KOPT-K1 (cell line): ENCODE measurements around the gene IPO4.

ENCODE experiments used
- H3K27ac ChIP-seq: fragments of 200-600 bp; sonication (generic); 2 replicates; pipeline ENCODE4 v1.5.1; 2016; ENCODE audit warnings: antibody characterized with exemption, mild to moderate bottlenecking, low read depth, low read length; ENCODE audit not compliant: poor library complexity, severe bottlenecking
- H3K36me3 ChIP-seq: fragments of 200-600 bp; sonication (generic); 2 replicates; pipeline ENCODE4 v1.5.1; 2017; ENCODE audit warnings: antibody characterized with exemption, mild to moderate bottlenecking, low read length, moderate library complexity; ENCODE audit not compliant: insufficient read depth
- H3K9me3 ChIP-seq: fragments of 200-600 bp; sonication (generic); 2 replicates; pipeline ENCODE4 v1.5.1; 2017; ENCODE audit warnings: antibody characterized with exemption, low read length, mild to moderate bottlenecking; ENCODE audit not compliant: insufficient read depth, poor library complexity, severe bottlenecking

IPO4 gene

DNA sequence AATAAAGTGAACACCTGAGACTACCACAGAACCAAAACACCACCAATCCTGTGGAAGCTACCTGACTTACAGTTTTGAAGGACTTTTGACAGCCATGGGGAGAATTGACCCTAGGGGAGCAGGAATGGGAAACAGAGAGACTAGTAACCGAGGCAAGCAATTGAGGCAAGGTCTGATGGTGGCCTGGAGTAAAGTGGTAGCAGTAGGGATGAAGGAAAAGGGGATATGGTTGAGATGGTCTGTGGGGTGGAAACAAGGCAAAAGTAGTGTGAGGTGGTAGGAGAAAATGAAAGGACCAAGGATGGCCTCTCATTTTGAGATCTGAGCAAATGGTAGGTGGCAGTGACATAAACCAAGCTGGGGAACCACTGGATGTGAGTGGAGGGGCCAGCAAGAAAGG, 31.8 kb downstream of the IPO4 start:
- peaks cover 73% of the 10 kb centered on the region for H3K36me3 ChIP-seq
- H3K27ac ChIP-seq = no peak overlapping the region
- no peaks in the 10 kb centered on the region for H3K9me3 ChIP-seq

DNA sequence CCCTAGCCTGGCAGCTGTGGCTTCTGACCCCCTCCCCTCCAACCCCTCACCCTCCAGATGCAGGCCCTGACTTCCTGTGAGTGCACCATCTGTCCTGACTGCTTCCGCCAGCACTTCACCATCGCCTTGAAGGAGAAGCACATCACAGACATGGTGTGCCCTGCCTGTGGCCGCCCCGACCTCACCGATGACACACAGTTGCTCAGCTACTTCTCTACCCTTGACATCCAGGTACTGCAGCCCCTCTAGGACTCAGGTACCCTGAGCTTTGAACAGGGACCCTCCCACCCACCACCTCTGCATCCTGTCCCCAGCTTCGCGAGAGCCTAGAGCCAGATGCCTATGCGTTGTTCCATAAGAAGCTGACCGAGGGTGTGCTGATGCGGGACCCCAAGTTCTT, 33.5 kb downstream of the IPO4 start:
- H3K9me3 ChIP-seq = no peaks in the 10 kb centered on the region
- no peak overlapping the region for H3K27ac ChIP-seq
- H3K36me3 ChIP-seq = peaks cover 84% of the 10 kb centered on the region

DNA sequence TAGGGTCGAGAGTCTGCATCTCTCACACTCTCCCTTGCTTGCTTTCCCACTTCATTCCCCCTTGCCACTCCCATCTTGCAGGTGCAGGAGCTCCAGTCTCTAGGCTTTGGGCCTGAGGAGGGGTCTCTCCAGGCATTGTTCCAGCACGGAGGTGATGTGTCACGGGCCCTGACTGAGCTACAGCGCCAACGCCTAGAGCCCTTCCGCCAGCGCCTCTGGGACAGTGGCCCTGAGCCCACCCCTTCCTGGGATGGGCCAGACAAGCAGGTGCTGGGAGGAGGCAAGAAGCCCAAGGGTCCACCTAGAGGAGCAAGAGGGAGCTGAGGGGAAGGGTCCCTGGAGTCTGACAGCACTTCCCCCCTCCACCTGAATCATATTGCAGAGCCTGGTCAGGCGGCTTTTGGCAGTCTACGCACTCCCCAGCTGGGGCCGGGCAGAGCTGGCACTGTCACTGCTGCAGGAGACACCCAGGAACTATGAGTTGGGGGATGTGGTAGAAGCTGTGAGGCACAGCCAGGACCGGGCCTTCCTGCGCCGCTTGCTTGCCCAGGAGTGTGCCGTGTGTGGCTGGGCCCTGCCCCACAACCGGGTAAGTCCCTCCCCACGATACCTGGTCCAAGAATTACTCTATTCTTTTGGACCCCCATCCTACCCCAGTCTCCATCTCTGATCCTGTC, 37.1 kb downstream of the IPO4 start:
- no peak overlapping the region for H3K27ac ChIP-seq
- peaks cover 72% of the 10 kb centered on the region for H3K36me3 ChIP-seq

DNA sequence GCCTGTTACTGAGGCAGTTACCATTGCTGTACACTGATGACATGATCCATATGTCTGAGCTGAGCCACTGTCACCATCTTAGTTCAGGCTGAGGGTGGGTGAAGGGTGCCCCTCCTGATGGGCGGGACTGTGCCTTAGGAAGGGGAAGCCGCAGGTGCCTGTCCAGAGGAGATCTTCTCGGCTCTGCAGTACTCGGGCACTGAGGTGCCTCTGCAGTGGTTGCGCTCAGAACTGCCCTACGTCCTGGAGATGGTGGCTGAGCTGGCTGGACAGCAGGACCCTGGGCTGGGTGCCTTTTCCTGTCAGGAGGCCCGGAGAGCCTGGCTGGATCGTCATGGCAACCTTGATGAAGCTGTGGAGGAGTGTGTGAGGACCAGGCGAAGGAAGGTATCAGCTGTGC, 37.6 kb downstream of the IPO4 start:
- Histone ChIP-seq H3K27ac (no peak overlapping the region), H3K36me3 (peaks cover 67% of the 10 kb centered on the region), H3K9me3 (no peaks in the 10 kb centered on the region)

More for the DNA sequence above, 37.1 kb downstream of the IPO4 start:
- H3K9me3 ChIP-seq = no peaks in the 10 kb centered on the region

DNA sequence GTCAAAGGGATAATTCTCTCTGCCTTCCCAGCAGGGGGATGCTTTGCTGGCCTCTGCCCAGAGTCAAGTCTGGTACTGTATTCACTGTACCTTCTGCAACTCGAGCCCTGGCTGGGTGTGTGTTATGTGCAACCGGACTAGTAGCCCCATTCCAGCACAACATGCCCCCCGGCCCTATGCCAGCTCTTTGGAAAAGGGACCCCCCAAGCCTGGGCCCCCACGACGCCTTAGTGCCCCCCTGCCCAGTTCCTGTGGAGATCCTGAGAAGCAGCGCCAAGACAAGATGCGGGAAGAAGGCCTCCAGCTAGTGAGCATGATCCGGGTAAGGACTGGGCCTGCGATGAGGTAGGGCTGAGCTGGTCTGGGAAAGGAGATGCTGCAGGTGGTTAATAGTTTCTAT, 38.0 kb downstream of the IPO4 start:
- Histone ChIP-seq H3K9me3 (no peaks in the 10 kb centered on the region), H3K27ac (no peak overlapping the region), H3K36me3 (peaks cover 63% of the 10 kb centered on the region)

DNA sequence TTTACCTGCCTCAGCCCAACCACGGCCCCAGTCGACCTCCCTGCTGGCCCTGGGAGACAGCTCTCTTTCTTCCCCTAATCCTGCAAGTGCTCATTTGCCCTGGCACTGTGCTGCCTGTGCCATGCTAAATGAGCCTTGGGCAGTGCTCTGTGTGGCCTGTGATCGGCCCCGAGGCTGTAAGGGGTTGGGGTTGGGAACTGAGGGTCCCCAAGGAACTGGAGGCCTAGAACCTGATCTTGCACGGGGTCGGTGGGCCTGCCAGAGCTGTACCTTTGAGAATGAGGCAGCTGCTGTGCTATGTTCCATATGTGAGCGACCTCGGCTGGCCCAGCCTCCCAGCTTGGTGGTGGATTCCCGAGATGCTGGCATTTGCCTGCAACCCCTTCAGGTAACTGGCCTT, 38.6 kb downstream of the IPO4 start:
- H3K27ac ChIP-seq = no peak overlapping the region
- no peaks in the 10 kb centered on the region for H3K9me3 ChIP-seq
- peaks cover 57% of the 10 kb centered on the region for H3K36me3 ChIP-seq

DNA sequence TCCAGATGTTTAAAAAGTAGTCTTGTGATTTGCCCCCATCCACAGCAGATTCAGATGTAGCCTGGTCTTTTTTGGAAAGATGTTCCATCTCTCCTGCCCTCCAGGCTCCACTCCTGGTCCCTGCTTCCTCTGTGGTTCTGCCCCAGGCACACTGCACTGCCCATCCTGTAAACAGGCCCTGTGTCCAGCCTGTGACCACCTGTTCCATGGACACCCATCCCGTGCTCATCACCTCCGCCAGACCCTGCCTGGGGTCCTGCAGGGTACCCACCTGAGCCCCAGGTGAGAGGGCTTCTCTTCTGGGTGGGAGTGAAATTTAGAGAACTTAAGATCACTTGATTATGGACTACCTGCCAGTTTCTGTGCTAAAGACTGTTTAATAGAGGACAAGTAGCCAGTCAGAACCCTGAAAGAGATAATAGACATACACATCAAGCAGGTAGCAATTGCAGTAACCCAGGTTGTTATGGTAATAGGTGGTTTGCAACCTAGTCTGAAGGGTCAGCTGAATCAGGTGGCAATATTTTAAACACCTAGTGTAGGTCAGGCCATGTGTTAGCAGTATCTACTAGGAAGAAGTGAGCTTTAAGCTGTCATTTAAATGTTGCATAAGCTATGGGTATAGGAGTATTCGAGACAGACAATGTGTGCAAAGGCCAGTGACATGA, 39.2 kb downstream of the IPO4 start:
- H3K9me3 ChIP-seq = no peaks in the 10 kb centered on the region
- H3K27ac ChIP-seq = no peak overlapping the region
- H3K36me3 ChIP-seq = peaks cover 57% of the 10 kb centered on the region

DNA sequence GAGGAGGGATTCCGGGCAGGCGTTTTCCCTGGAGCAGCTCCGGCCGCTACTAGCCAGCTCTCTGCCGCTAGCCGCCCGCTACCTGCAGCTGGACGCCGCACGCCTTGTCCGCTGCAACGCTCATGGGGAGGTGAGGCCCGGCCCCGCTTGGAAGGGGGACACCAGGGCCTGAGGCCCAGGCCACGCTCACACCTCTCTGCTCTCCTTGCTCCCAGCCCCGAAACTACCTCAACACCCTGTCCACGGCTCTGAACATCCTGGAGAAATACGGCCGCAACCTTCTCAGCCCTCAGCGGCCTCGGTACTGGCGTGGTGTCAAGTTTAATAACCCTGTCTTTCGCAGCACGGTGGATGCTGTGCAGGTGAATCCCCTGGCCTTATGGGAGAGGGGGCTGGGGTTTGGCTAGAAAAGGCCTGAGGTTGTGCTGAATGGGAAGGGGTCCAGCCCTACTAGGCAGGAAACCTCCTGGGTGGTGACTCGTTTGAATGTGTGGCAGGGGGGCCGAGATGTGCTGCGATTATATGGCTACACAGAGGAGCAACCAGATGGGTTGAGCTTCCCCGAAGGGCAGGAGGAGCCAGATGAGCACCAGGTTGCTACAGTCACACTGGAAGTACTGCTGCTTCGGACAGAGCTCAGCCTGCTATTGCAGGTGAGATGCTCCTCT, 40.7 kb downstream of the IPO4 start:
- H3K36me3 ChIP-seq = peaks cover 67% of the 10 kb centered on the region
- peak overlapping the region; percentile 96 for H3K27ac ChIP-seq
- H3K9me3 ChIP-seq = no peaks in the 10 kb centered on the region

DNA sequence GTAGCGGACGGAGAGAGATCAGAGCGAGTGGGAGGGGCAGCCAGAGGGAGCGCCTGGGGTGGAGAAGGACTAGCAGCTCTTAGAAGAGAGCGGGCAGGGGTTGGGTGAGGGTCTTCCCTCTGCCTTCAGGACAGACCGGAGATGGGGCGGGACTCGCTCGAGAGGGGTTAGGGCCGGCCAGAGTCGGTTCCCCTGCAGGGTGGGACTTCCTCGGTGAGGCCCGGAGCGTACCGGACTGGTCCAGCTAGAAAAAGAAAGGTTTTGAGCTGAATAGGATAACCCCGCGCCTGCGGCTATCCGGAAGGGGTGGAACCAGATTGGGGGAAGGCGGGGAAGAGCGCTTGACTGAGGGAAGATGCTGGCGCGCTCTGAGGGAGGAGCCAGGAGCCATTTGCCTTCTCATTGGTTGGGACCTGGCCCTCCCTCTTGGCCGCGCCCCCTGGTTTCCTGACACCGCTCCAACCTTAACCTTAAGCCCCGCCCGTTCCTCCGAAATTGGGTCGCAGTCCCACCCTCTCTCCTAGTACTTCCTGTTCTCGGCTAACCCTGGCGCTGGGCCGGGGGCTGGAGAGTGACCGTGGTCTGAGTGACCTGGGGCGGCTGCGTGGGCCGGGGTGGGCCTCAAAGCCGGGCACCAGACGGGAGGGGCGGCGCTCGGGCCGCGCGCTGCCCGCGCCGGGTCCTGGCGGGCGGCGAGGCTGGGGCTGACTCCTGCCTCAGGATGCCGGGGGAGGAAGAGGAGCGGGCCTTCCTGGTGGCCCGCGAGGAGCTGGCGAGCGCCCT, 41.4 kb downstream of the IPO4 start, which contains the start of gene RNF31:
Gene RNF31, plus strand, starts transcription at position 521 of the 783 bp plus-strand sequence. Its CDS starts 201 bp downstream, at position 722.
- peak within 1 kb of the TSS; percentile 96 for H3K27ac ChIP-seq
- H3K36me3 ChIP-seq = peaks cover 65% of the 10 kb centered on the region
- no peaks in the 10 kb centered on the region for H3K9me3 ChIP-seq

DNA sequence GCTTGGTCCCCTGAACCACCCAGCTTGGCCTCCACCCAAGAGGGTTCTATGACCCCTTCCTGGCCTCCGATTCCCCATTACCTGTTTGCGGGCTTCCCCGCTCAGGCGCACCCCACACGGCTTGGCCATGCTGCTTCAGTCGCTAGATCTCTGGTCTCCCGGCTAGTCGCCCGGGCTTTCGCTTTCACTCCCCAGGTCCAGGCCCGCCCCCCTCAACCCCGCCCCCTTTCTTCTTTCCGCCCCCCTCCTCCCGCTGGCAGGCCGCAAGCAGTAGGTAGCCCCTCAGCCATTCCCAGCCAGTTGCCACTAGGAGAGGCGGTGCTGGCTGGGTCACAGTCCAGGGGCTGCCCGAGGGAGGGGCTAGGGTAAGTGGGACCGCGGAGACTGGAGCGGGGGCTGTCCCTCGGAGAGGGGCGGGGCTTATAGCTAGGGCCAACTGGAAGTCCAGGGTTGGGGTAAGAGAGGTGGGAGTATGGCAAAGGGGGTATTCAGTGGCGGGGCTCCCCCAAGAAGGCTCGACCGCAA, 42.1 kb downstream of the IPO4 start, which contains the start of gene PSME2:
Gene PSME2, minus strand, starts transcription at position 158 of the 525 bp plus-strand sequence. Its CDS starts 29 bp downstream, at position 129.
- no peaks in the 10 kb centered on the region for H3K9me3 ChIP-seq
- H3K27ac ChIP-seq = peak within 1 kb of the TSS; percentile 96
- H3K36me3 ChIP-seq = peaks cover 59% of the 10 kb centered on the region

DNA sequence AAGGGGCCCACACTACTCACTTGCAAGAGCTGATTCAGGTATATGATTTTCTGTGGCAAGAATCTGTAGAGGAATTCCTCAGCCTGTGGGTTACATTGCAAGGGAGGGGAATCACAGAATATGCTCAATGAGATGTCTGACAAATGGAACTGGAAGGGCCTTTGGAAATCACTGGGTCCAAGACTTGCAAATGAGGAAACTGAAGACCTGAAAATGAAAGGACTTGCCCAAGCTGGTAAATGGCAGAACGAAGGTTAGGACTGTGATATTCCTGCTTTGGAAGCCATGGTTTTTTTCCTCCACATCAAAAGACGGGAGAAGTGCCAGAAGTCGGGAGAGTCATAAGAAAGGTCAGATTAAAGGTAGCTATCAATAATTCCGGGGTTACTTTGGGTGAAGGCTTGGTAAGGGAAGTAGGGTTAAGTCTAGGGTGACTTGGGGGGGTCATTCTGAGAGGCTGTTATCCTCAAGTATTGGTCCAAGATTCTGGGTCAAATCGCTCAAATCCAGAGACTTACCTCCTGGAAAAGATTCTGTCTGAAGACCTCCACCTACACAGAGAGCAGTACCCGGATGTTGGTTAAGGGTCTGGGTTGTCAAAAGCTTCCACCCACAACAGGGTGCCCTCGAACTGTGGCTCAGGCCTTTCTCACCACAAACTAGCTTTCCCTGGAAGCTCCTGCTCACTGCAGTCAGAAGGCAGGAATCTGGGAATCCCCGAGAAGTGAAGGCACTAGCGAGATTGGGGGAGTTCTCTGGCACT, 42.7 kb downstream of the IPO4 start:
- Histone ChIP-seq H3K36me3 (peaks cover 53% of the 10 kb centered on the region), H3K9me3 (no peaks in the 10 kb centered on the region), H3K27ac (peak overlapping the region; percentile 96)

DNA sequence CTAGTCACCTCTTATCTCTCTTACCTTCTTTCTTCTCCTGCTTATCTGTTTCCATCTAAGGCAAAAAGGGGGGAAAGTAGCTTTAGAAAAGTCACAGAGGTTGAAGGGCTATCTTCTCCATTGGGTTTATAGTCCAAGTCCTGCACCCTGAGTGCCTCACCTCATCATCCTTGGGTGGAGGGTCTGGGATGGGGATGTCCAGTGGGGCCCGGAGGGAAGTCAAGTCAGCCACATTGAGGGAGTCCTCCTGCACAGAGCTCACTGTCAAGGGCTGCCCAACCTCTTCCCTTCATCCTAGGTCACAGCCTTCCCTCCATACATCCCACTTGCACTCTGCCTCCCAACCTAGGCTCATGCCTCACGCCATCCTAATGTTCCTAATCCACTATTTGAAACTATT, 43.4 kb downstream of the IPO4 start:
- H3K36me3 ChIP-seq = peaks cover 46% of the 10 kb centered on the region
- H3K9me3 ChIP-seq = no peaks in the 10 kb centered on the region
- H3K27ac ChIP-seq = peak overlapping the region; percentile 96

DNA sequence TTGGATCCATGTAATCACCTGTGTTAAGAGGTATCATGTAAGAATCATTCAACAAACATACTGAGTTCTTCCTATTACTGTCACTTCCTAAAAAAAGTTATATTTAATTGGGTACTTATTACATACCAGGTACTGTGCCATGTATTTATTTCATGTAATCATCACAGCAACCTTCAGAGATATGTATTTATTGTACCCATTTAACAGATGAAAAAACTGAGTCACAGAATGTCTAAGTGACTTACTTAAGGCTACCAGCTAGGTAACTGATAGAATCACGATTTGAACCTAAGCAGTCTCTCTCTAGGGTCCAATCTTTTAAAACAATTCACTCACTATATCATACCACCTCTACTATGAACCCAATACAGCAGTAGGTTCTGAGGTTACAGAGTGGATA, 44.2 kb downstream of the IPO4 start:
- H3K36me3 ChIP-seq = peaks cover 42% of the 10 kb centered on the region
- no peak overlapping the region for H3K27ac ChIP-seq

DNA sequence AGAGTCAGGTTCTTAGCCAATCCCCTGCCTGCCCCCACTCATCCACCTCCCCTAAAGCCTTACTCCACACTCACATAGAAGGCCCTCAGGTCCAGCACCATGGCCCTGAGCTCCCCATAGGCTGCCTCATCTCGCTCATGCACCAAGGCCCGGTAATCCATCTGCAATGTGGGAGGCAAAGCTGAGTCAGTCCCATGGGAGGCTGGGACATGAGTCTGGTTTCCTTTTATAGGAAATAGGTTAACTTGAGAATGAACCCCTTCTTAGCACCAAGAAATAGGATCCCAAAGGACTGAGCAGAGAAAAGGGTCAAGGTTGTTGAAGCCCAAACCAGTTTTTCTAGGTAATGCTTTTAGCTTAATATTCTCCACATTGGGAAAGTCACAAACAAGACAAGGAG, 45.1 kb downstream of the IPO4 start:
- Histone ChIP-seq H3K27ac (no peak overlapping the region), H3K9me3 (no peaks in the 10 kb centered on the region), H3K36me3 (peaks cover 42% of the 10 kb centered on the region)

More for the DNA sequence above, 44.2 kb downstream of the IPO4 start:
- no peaks in the 10 kb centered on the region for H3K9me3 ChIP-seq
